ENCODE data around the gene RUNX1.

RUNX1 gene

DNA sequence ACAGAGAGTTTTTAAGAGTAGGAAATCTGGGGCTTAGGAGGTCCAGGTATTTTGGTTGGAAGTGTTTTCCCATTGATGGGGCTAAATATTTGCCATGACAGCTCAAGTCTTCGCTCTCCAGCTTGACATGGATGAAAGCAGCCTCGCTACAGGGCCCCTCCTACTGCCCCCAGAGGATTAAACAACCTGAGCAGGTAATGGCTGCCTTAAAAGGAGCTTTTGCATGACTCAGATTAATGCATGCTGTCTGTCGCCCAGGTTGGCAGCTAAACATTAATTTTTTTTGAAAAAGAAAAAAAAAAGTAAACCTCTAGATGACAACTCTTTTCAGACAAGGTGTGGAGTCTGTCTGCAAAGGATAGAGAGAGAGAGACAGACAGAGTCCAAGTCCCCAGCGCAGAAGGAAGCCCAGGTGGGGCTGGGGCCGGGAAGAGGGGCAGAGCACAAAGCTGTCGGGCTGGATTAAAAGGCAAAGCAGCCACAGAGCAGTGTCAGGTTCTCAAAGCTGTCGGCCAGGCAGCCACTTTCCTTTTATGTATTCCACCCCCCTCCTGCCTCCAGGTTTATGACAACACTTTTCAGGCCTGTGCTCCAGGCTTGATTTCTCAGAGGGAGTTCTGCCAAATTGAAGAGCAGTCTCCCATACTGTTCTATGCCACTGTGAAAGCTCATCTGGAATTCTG, 252.4 kb downstream of the RUNX1 start:
- Histone ChIP-seq H3K4me3 (ENCODE audit: low read depth in 1 of 5, low read length in 5 of 5) (no peak overlapping the region), H3K9me3 (ENCODE audit: control insufficient read depth in 5 of 5, low read length in 5 of 5) (no peaks in the 10 kb centered on the region), H3K27ac (ENCODE audit: low read depth, low read length) (peak overlapping the region; percentile 88), H3K27me3 (ENCODE audit: control insufficient read depth in 5 of 5, insufficient read depth in 4 of 5, low read length in 5 of 5) (no peaks in the 10 kb centered on the region), H3K9ac (ENCODE audit: low read length in 5 of 5) (peak overlapping the region in 1 of 5 donors; percentile 40), H3K36me3 (ENCODE audit: control insufficient read depth in 5 of 5, insufficient read depth in 5 of 5, low read length in 5 of 5) (peaks cover 14 to 61% (median 32%) of the 10 kb centered on the region in 5 donors), H3K4me1 (ENCODE audit: control insufficient read depth in 5 of 5, insufficient read depth in 5 of 5, low read length in 5 of 5) (peaks cover 2 to 18% (median 12%) of the 10 kb centered on the region in 5 donors)

DNA sequence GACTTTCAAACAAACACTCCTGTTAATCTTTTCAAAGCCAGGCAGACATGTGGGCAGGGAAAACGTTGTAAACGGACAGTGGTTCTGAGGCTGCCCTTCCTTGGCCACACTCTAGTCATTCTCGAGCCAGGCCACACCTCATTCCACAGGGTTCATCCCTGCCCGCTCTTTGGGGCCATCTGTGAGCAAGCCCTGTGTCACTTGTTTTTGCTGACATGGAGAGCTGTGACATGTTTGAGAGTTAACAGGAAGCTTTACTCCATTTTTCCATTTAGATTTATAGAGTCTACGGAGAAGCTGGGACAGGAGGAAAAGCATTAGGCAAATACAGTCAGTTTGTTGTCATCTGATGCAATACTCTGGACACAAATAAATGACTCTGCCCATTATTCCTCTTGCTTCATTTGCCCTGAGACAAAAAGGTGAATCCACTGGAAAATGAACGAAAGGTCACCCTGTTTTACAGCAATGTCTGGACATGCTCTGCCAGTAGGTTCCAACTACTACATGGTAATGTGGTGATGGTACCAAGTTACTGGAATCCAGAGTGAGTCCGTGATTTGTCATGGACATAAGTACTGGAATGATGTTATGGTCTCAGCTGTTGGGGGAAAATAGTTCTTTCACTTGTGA, 253.4 kb downstream of the RUNX1 start:
- H3K27me3 ChIP-seq (ENCODE audit: control insufficient read depth in 5 of 5, insufficient read depth in 4 of 5, low read length in 5 of 5) = no peaks in the 10 kb centered on the region
- no peaks in the 10 kb centered on the region for H3K9me3 ChIP-seq (ENCODE audit: control insufficient read depth in 5 of 5, low read length in 5 of 5)
- peak overlapping the region in 4 of 5 donors; percentile 2 to 63 (median 52) for H3K9ac ChIP-seq (ENCODE audit: low read length in 5 of 5)
- peak overlapping the region; percentile 88 for H3K27ac ChIP-seq (ENCODE audit: low read depth, low read length)
- H3K4me1 ChIP-seq (ENCODE audit: control insufficient read depth in 5 of 5, insufficient read depth in 5 of 5, low read length in 5 of 5) = peaks cover 2 to 18% (median 12%) of the 10 kb centered on the region in 5 donors
- H3K36me3 ChIP-seq (ENCODE audit: control insufficient read depth in 5 of 5, insufficient read depth in 5 of 5, low read length in 5 of 5) = peaks cover 18 to 64% (median 35%) of the 10 kb centered on the region in 5 donors
- H3K4me3 ChIP-seq (ENCODE audit: low read depth in 1 of 5, low read length in 5 of 5) = no peak overlapping the region

DNA sequence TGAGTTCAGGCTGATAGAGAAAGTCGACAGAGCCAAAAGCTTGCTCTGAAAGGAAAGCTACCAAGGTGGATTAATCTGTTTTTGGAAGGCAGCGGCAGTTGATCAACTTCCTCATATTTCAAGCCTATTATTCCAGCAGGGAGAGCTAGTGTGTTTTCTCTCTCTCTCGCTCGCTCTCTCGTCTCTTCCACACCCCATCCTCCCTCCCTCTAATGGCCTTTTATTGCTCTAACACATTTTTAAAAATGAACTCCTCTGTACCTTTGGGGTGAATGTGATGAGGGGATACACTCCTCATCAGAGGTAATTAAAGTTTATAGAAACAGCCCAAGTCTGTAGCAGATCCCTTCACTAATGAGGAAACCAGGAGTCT, 253.9 kb downstream of the RUNX1 start:
- H3K9me3 ChIP-seq (ENCODE audit: control insufficient read depth in 5 of 5, low read length in 5 of 5) = no peaks in the 10 kb centered on the region
- H3K4me3 ChIP-seq (ENCODE audit: low read depth in 1 of 5, low read length in 5 of 5) = no peak overlapping the region
- peaks cover 2 to 18% (median 12%) of the 10 kb centered on the region in 5 donors for H3K4me1 ChIP-seq (ENCODE audit: control insufficient read depth in 5 of 5, insufficient read depth in 5 of 5, low read length in 5 of 5)
- H3K27ac ChIP-seq (ENCODE audit: low read depth, low read length) = peak overlapping the region; percentile 88
- H3K36me3 ChIP-seq (ENCODE audit: control insufficient read depth in 5 of 5, insufficient read depth in 5 of 5, low read length in 5 of 5) = peaks cover 18 to 67% (median 39%) of the 10 kb centered on the region in 5 donors
- peak overlapping the region in 4 of 5 donors; percentile 2 to 63 (median 52) for H3K9ac ChIP-seq (ENCODE audit: low read length in 5 of 5)
- H3K27me3 ChIP-seq (ENCODE audit: control insufficient read depth in 5 of 5, insufficient read depth in 4 of 5, low read length in 5 of 5) = no peaks in the 10 kb centered on the region

DNA sequence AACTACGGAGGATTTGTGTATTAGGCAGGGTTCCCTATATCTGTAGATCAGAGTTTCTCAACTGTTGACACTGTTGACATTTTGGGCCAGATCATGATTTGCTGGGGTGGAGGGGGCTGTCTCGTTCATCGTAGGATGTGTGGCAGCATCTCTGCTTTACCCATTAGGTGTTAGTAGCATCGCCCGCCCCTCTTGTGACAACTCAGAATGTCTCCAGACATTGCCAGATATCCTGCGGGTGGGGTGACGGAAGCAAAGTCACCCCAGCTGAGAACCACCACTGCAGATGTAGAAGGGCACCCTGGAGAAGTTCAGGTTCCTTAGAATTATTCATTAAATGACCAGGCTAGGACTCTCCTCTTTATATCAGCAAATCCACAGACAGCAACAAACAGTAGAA, 254.4 kb downstream of the RUNX1 start:
- H3K4me3 ChIP-seq (ENCODE audit: low read depth in 1 of 5, low read length in 5 of 5) = no peak overlapping the region
- H3K9me3 ChIP-seq (ENCODE audit: control insufficient read depth in 5 of 5, low read length in 5 of 5) = no peaks in the 10 kb centered on the region
- peak overlapping the region; percentile 88 for H3K27ac ChIP-seq (ENCODE audit: low read depth, low read length)
- peak overlapping the region in 3 of 5 donors; percentile 2 to 63 (median 55) for H3K9ac ChIP-seq (ENCODE audit: low read length in 5 of 5)
- peaks cover 2 to 18% (median 12%) of the 10 kb centered on the region in 5 donors for H3K4me1 ChIP-seq (ENCODE audit: control insufficient read depth in 5 of 5, insufficient read depth in 5 of 5, low read length in 5 of 5)
- no peaks in the 10 kb centered on the region for H3K27me3 ChIP-seq (ENCODE audit: control insufficient read depth in 5 of 5, insufficient read depth in 4 of 5, low read length in 5 of 5)
- peaks cover 18 to 63% (median 39%) of the 10 kb centered on the region in 5 donors for H3K36me3 ChIP-seq (ENCODE audit: control insufficient read depth in 5 of 5, insufficient read depth in 5 of 5, low read length in 5 of 5)

DNA sequence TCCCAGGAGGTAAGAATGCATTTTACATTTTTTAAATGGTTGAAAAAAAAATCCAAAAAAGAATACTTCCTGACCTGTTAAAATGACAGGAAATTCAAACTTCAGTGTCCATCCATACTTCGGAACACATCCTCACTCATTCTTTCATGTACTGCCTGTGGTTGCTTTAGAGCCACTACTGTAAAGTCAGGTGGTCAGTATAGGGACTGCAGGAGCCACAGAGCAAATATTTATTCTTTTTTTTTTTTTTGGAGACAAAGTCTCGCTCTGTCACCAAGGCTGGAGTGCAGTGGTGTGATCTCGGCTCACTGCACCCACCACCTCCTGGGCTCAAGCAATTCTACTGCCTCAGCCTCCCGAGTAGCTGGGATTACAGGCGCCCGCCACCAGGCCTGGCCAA, 255.6 kb downstream of the RUNX1 start:
- Histone ChIP-seq H3K27ac (ENCODE audit: low read depth, low read length) (no peak overlapping the region), H3K36me3 (ENCODE audit: control insufficient read depth in 5 of 5, insufficient read depth in 5 of 5, low read length in 5 of 5) (peaks cover 14 to 51% (median 28%) of the 10 kb centered on the region in 5 donors), H3K27me3 (ENCODE audit: control insufficient read depth in 5 of 5, insufficient read depth in 4 of 5, low read length in 5 of 5) (no peaks in the 10 kb centered on the region), H3K4me1 (ENCODE audit: control insufficient read depth in 5 of 5, insufficient read depth in 5 of 5, low read length in 5 of 5) (peaks cover 2 to 18% (median 12%) of the 10 kb centered on the region in 5 donors), H3K4me3 (ENCODE audit: low read depth in 1 of 5, low read length in 5 of 5) (no peak overlapping the region), H3K9me3 (ENCODE audit: control insufficient read depth in 5 of 5, low read length in 5 of 5) (no peaks in the 10 kb centered on the region), H3K9ac (ENCODE audit: low read length in 5 of 5) (no peak overlapping the region)

DNA sequence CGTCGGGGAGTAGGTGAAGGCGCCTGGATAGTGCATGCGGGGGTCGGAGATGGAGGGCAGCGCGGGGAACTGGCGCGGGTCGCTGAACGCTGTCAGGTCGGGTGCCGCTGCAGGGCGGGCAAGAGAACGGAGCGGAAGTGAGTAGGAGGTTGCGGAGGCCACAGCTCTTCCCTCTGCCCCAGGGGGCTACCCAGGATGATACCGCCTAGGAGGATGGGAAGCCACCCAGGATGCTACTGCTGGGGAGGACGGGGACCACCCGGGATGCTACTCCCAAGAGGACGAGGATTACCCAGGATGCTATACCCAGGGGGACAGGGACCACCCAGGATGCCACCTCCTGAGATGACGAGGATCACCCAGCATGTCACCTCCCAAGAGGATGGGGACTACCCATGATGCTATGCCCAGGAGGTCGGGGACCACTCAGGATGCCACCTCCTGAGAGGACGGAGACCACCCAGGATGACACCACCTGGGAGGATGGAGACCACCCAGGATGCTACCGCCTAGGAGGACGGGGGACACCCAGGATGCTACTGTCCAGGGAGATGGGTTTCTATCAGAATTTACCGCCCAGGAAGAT, 256.5 kb downstream of the RUNX1 start:
- Histone ChIP-seq H3K9ac (ENCODE audit: low read length in 5 of 5) (no peak overlapping the region), H3K36me3 (ENCODE audit: control insufficient read depth in 5 of 5, insufficient read depth in 5 of 5, low read length in 5 of 5) (peaks cover 9 to 46% (median 19%) of the 10 kb centered on the region in 5 donors), H3K27ac (ENCODE audit: low read depth, low read length) (no peak overlapping the region), H3K9me3 (ENCODE audit: control insufficient read depth in 5 of 5, low read length in 5 of 5) (no peaks in the 10 kb centered on the region), H3K4me3 (ENCODE audit: low read depth in 1 of 5, low read length in 5 of 5) (no peak overlapping the region), H3K27me3 (ENCODE audit: control insufficient read depth in 5 of 5, insufficient read depth in 4 of 5, low read length in 5 of 5) (no peaks in the 10 kb centered on the region), H3K4me1 (ENCODE audit: control insufficient read depth in 5 of 5, insufficient read depth in 5 of 5, low read length in 5 of 5) (peaks cover 2 to 18% (median 12%) of the 10 kb centered on the region in 5 donors)

DNA sequence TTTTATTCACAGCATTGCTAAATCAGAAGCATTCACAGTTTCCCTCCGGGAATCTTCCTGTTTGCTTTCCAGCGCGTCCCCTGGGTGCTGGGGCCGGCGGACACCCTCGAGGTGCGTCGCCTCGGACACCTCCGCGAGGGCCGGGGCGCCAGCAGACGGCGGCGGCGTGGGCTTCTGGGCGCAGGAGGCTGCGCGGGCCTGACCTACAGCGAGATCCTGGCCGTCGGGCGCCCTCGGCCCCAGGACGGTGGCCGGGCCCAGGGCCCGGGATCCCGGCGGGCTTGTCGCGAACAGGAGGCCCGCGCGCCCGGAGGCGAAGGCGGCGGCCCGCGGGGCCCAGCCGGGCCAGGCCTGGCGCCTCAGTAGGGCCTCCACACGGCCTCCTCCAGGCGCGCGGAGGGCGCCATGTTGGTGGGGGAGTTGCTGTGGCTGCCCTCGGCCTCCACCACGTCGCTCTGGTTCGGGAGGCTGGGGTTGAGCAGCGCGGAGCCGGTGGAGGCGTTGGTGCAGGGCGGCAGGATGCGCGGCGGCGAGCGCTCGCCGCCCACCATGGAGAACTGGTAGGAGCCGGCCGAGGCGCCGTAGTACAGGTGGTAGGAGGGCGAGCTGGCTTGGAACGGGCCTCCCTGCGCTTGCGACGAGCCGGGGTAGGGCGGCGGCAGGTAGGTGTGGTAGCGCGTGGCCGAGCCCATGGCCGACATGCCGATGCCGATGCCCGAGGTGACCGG, 257.2 kb downstream of the RUNX1 start:
- Histone ChIP-seq H3K36me3 (ENCODE audit: control insufficient read depth in 5 of 5, insufficient read depth in 5 of 5, low read length in 5 of 5) (peaks cover 7 to 41% (median 14%) of the 10 kb centered on the region in 5 donors), H3K27ac (ENCODE audit: low read depth, low read length) (no peak overlapping the region), H3K4me3 (ENCODE audit: low read depth in 1 of 5, low read length in 5 of 5) (no peak overlapping the region), H3K27me3 (ENCODE audit: control insufficient read depth in 5 of 5, insufficient read depth in 4 of 5, low read length in 5 of 5) (no peaks in the 10 kb centered on the region), H3K4me1 (ENCODE audit: control insufficient read depth in 5 of 5, insufficient read depth in 5 of 5, low read length in 5 of 5) (peaks cover 2 to 18% (median 12%) of the 10 kb centered on the region in 5 donors), H3K9ac (ENCODE audit: low read length in 5 of 5) (no peak overlapping the region), H3K9me3 (ENCODE audit: control insufficient read depth in 5 of 5, low read length in 5 of 5) (no peaks in the 10 kb centered on the region)

DNA sequence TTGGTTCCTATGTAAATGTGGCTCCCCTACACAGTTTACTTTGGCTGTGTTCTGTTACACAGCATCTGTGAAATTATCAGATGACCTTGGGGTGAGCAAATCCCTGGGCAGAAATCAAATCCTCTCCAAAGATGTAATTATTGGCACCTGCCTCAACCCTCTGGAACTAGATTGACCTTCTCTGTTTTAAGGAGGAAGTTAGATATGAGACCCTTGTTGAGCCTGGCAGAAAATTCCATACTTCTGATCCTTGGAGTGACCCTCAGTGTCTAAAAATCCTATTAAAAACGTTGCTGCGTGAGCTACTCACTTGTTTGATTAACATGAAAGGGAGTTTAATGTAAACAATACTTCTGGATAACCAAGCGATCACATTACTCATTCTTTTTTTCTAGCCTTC, 258.3 kb downstream of the RUNX1 start:
- no peak overlapping the region for H3K9ac ChIP-seq (ENCODE audit: low read length in 5 of 5)
- no peak overlapping the region for H3K27ac ChIP-seq (ENCODE audit: low read depth, low read length)
- peaks cover 2 to 12% (median 9%) of the 10 kb centered on the region in 5 donors for H3K4me1 ChIP-seq (ENCODE audit: control insufficient read depth in 5 of 5, insufficient read depth in 5 of 5, low read length in 5 of 5)
- peaks cover 7 to 30% (median 14%) of the 10 kb centered on the region in 5 donors for H3K36me3 ChIP-seq (ENCODE audit: control insufficient read depth in 5 of 5, insufficient read depth in 5 of 5, low read length in 5 of 5)
- no peak overlapping the region for H3K4me3 ChIP-seq (ENCODE audit: low read depth in 1 of 5, low read length in 5 of 5)
- H3K9me3 ChIP-seq (ENCODE audit: control insufficient read depth in 5 of 5, low read length in 5 of 5) = no peaks in the 10 kb centered on the region
- H3K27me3 ChIP-seq (ENCODE audit: control insufficient read depth in 5 of 5, insufficient read depth in 4 of 5, low read length in 5 of 5) = no peaks in the 10 kb centered on the region

DNA sequence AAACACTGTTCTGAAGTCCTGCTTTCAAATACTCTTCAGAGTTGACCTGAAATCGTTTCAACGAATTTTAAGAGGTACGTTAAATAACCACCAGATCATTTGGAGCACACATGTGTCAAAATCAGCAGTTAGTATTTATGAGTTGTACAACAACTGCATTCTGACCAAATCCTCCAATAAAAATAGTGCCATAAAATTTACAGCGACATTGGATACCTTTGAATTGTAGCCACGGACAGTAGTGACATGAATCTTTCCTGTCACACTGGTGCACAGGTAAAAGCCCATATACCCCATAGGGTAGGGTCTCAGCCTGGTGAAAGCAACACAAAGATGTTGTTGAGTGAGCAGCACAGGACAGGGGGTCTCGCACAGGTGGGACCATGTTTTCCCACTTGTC, 258.8 kb downstream of the RUNX1 start:
- no peak overlapping the region for H3K9ac ChIP-seq (ENCODE audit: low read length in 5 of 5)
- H3K27me3 ChIP-seq (ENCODE audit: control insufficient read depth in 5 of 5, insufficient read depth in 4 of 5, low read length in 5 of 5) = no peaks in the 10 kb centered on the region
- peaks cover 0 to 7% (median 5%) of the 10 kb centered on the region in 5 donors for H3K4me1 ChIP-seq (ENCODE audit: control insufficient read depth in 5 of 5, insufficient read depth in 5 of 5, low read length in 5 of 5)
- peaks cover 7 to 25% (median 14%) of the 10 kb centered on the region in 5 donors for H3K36me3 ChIP-seq (ENCODE audit: control insufficient read depth in 5 of 5, insufficient read depth in 5 of 5, low read length in 5 of 5)
- no peak overlapping the region for H3K4me3 ChIP-seq (ENCODE audit: low read depth in 1 of 5, low read length in 5 of 5)
- H3K9me3 ChIP-seq (ENCODE audit: control insufficient read depth in 5 of 5, low read length in 5 of 5) = no peaks in the 10 kb centered on the region
- H3K27ac ChIP-seq (ENCODE audit: low read depth, low read length) = no peak overlapping the region

Data from subcutaneous abdominal adipose tissue (tissue), 5 donors.